HL-60 (cell line): ENCODE data around the gene MBD5.

ENCODE experiments used
- CTCF ChIP-seq: IDR thresholded peaks from one replicate; pipeline ENCODE4 v1.5.1; 2011; ENCODE audit warnings: low read length, control low read depth, inconsistent platforms; ENCODE audit not compliant: insufficient read depth
- GABPA ChIP-seq: IDR thresholded peaks from 2 replicates; pipeline ENCODE4 v1.6.1; 2012; ENCODE audit warnings: low read depth

DNA sequence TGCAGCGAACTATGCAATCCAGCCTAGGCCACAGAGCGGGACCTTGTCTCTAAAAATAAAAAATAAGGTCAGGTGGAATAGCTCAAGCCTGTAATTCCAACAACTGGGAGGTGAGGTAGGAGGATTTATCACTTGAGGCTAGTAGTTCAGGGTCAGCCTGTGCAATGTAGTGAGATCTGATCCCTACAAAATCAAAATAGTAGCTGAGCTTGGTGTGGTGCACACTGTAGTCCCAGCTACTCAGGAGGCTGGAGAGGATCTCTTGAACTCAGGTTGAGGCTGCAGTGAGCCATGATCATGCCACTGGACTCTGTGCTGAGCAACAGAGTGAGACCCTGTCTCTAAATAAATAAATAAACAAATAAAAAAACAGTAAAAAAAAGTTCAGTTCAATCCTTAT is 5.7 kb downstream of the MBD5 start:
- TF ChIP-seq CTCF (no peak), GABPA (no peak)
